ENCODE data around the gene SLC34A3.

GRCh38 chr9:137275588-137276472 is 45.1 kb downstream of the SLC34A3 start:
- TF ChIP-seq TP53 (CRISPR knock-in tag; IDR thresholded peaks at IDR 0.05) (no peak), CTCF (IDR thresholded peaks at IDR 0.05) (no peak), POLR2A (IDR thresholded peaks at IDR 0.05; ENCODE audit: low read length) (no peak), RFX5 (IDR thresholded peaks at IDR 0.05) (no peak), USF2 (IDR thresholded peaks at IDR 0.05) (no peak), MAFK (IDR thresholded peaks at IDR 0.05; ENCODE audit: partially characterized antibody) (no peak), HMGXB4 (CRISPR knock-in tag; IDR thresholded peaks at IDR 0.05; ENCODE audit: borderline replicate concordance) (no peak), ELK1 (IDR thresholded peaks at IDR 0.05; ENCODE audit: low read depth, low read length) (no peak), REST (IDR thresholded peaks at IDR 0.05) (no peak), CEBPB (IDR thresholded peaks at IDR 0.05) (no peak)
